AG09319 (cell line): ENCODE results near the gene CDC42EP1.

Source experiments
- DNase-seq: peaks from one replicate; pipeline ENCODE4 v3.0.0-alpha.2; 2010; ENCODE audit warnings: low read depth; ENCODE audit errors: extremely low read depth
- CTCF ChIP-seq: IDR thresholded peaks from 2 replicates; pipeline ENCODE4 v1.5.1; 2011; ENCODE audit warnings: low read depth, mild to moderate bottlenecking, inconsistent platforms, low read length, moderate library complexity

Gene CDC42EP1

GRCh38 chr22:37563153-37564081, 3.1 kb downstream of the CDC42EP1 start:
- DNase-seq, result peak; percentile 72

GRCh38 chr22:37564111-37564711, 3.9 kb downstream of the CDC42EP1 start:
- TF ChIP-seq CTCF, result no peak
- no peak for DNase-seq

More at GRCh38 chr22:37563153-37564081, 3.1 kb downstream of the CDC42EP1 start:
- TF ChIP-seq CTCF, result no peak

- no peak for DNase-seq
- TF ChIP-seq CTCF, result no peak
These were observed 5.5 kb downstream of the CDC42EP1 start for GRCh38 chr22:37565830-37566229.

GRCh38 chr22:37566329-37566837, 6.1 kb downstream of the CDC42EP1 start:
- no peak for DNase-seq
- no peak for TF ChIP-seq CTCF

GRCh38 chr22:37566903-37567798, 6.9 kb downstream of the CDC42EP1 start:
- DNase-seq, result no peak
- peak; percentile 85 for TF ChIP-seq CTCF

GRCh38 chr22:37568012-37568411, 7.7 kb downstream of the CDC42EP1 start:
- TF ChIP-seq CTCF, result no peak
- DNase-seq, result no peak
